ENCODE data around the gene CHST5. TPM values are rescaled to one million over a fixed set of nuclear protein-coding genes. Genes with fewer than 3 reads are reported as not detected.
A peak's percentile ranks its signal among the peaks of the same experiment; 100 is the strongest.

Gene CHST5
- total and polyA plus RNA-seq, 2 of the 13 experiments (the other 11 are each of a cell fraction or from before 2014, with no cell fraction given) = 0.05 TPM; not detected in 1

GRCh38 chr16:75555213-75555706, 19.4 kb upstream of the CHST5 start (continued):
- TF ChIP-seq MEIS1 (CRISPR knock-in tag; IDR thresholded peaks at IDR 0.05; ENCODE audit: borderline replicate concordance) (no peak), ZFP82 (CRISPR knock-in tag; IDR thresholded peaks at IDR 0.05; ENCODE audit: borderline replicate concordance) (no peak), REL (CRISPR knock-in tag; conservative IDR thresholded peaks at IDR 0.05) (no peak), NR2C2 (CRISPR knock-in tag; IDR thresholded peaks at IDR 0.05; ENCODE audit: borderline replicate concordance) (peak; percentile 83), ZNF614 (CRISPR knock-in tag; IDR thresholded peaks at IDR 0.05; ENCODE audit: borderline replicate concordance) (no peak), GATA4 (IDR thresholded peaks at IDR 0.05; ENCODE audit: borderline replicate concordance, low read depth) (no peak), ZNF44 (CRISPR knock-in tag; IDR thresholded peaks at IDR 0.05) (no peak), ZNF749 (CRISPR knock-in tag; IDR thresholded peaks at IDR 0.05; ENCODE audit: borderline replicate concordance) (no peak), MAFK (conservative IDR thresholded peaks at IDR 0.05 in 1 of 2, IDR thresholded peaks at IDR 0.05 in 1 of 2; ENCODE audit: low read length in 2 of 2) (no peak), TP53 (CRISPR knock-in tag; conservative IDR thresholded peaks at IDR 0.05) (no peak), PAF1 (CRISPR knock-in tag; IDR thresholded peaks at IDR 0.05) (no peak), ZNF512B (CRISPR knock-in tag; IDR thresholded peaks at IDR 0.05; ENCODE audit: borderline replicate concordance) (peak; percentile 49; the same call in 1 of the 2 replicates), ZMYM2 (CRISPR knock-in tag; IDR thresholded peaks at IDR 0.05) (0 out of 2 replicates have a peak, but pooled peaks have one; percentile 9), HOXA7 (CRISPR knock-in tag; IDR thresholded peaks at IDR 0.05) (no peak), HNF4G (IDR thresholded peaks at IDR 0.05; ENCODE audit: borderline replicate concordance, low read depth, low read length) (no peak), HNF4G (CRISPR knock-in tag; IDR thresholded peaks at IDR 0.05; ENCODE audit: borderline replicate concordance, low read depth) (no peak; the same call in 1 of the 2 replicates), ZNF747 (CRISPR knock-in tag; IDR thresholded peaks at IDR 0.05; ENCODE audit: borderline replicate concordance) (no peak), ZNF30 (CRISPR knock-in tag; IDR thresholded peaks at IDR 0.05) (no peak), PHF20 (CRISPR knock-in tag; IDR thresholded peaks at IDR 0.05) (peak; percentile 51), POLR2A (IDR thresholded peaks at IDR 0.05; ENCODE audit: insufficient read depth in 1 of 2, low read depth in 2 of 2, low read length in 2 of 2) (peak in 1 of 2 experiments; percentile 59; a peak in 1 of 4 replicates), TCF7 (IDR thresholded peaks at IDR 0.05; ENCODE audit: low read depth) (no peak), PCBP1 (IDR thresholded peaks at IDR 0.05; ENCODE audit: borderline replicate concordance, low read depth, low read length) (peak; percentile 71; the same call in 1 of the 2 replicates), ZNF549 (CRISPR knock-in tag; IDR thresholded peaks at IDR 0.05) (no peak), MBD4 (IDR thresholded peaks at IDR 0.05; ENCODE audit: borderline replicate concordance, low read length) (no peak), ZBTB7A (CRISPR knock-in tag; IDR thresholded peaks at IDR 0.05) (no peak), ZUFSP (CRISPR knock-in tag; IDR thresholded peaks at IDR 0.05; ENCODE audit: borderline replicate concordance) (no peak), SMAD3 (CRISPR knock-in tag; IDR thresholded peaks at IDR 0.05) (no peak), MED13 (CRISPR knock-in tag; IDR thresholded peaks at IDR 0.05) (no peak), NFATC3 (CRISPR knock-in tag; IDR thresholded peaks at IDR 0.05) (no peak)

Data from HepG2 (cell line).